HepG2 (cell line): ENCODE data around the gene MTMR10. TPM values are rescaled to one million over a fixed set of nuclear protein-coding genes. Genes with fewer than 3 reads are reported as not detected.

Experiments used
- ARNT2 ChIP-seq: sonication (generic); formaldehyde crosslinking; IDR thresholded peaks from 2 replicates; pipeline ENCODE4 v1.8.0; 2022; ENCODE audit warnings: mild to moderate bottlenecking, low read depth, missing genetic modification reagents, moderate library complexity
- EP300 ChIP-seq, 3 experiments: sonication (generic) in 1 of 3; formaldehyde crosslinking in 1 of 3; IDR thresholded peaks; 2 replicates each; pipeline versions ENCODE4 v1.5.1 to v1.6.1; 2011 to 2020; ENCODE audit warnings: low read depth in 2 of 3, low read length in 2 of 3, borderline replicate concordance in 1 of 3, improper control_type of control experiment in 1 of 3, mild to moderate bottlenecking in 1 of 3, missing genetic modification reagents in 1 of 3, moderate library complexity in 1 of 3
- KLF9 ChIP-seq: IDR thresholded peaks from 2 replicates; pipeline ENCODE4 v1.6.1; 2016; ENCODE audit warnings: low read depth
- RARA ChIP-seq: IDR thresholded peaks from 2 replicates; pipeline ENCODE4 v1.6.1; 2016; ENCODE audit warnings: missing genetic modification reagents, missing compliant biosample characterization
- RFXANK ChIP-seq: IDR thresholded peaks from 2 replicates; pipeline ENCODE4 v1.6.1; 2016
- ZBTB46 ChIP-seq: sonication (generic); formaldehyde crosslinking; IDR thresholded peaks from 2 replicates; pipeline ENCODE4 v1.4.0; 2020; ENCODE audit warnings: mild to moderate bottlenecking, missing genetic modification reagents, borderline replicate concordance
- ZC3H4 ChIP-seq: sonication (generic); formaldehyde crosslinking; IDR thresholded peaks from 2 replicates; pipeline ENCODE4 v1.4.0; 2020; ENCODE audit warnings: missing genetic modification reagents, borderline replicate concordance
- ZNF282 ChIP-seq: fragments of 450-650 bp; IDR thresholded peaks from 2 replicates; pipeline ENCODE4 v1.6.1; 2018; ENCODE audit not compliant: partially characterized antibody
- ZNF430 ChIP-seq: sonication (generic); formaldehyde crosslinking; IDR thresholded peaks from 2 replicates; pipeline ENCODE4 v1.9.0; 2021; ENCODE audit warnings: mild to moderate bottlenecking, missing genetic modification reagents
- ZNF530 ChIP-seq: sonication (generic); formaldehyde crosslinking; IDR thresholded peaks from 2 replicates; pipeline ENCODE4 v1.5.0; 2020; ENCODE audit warnings: low read depth, mild to moderate bottlenecking, missing genetic modification reagents
- ZNF646 ChIP-seq: sonication (generic); formaldehyde crosslinking; IDR thresholded peaks from 2 replicates; pipeline ENCODE4 v1.9.0; 2021; ENCODE audit warnings: mild to moderate bottlenecking, missing genetic modification reagents
- polyA plus RNA-seq, 8 experiments: library from polyadenylated mRNA; depleted of rRNA in 3 of 8; stranded (reverse) in 7 of 8; unstranded in 1 of 8; fragments of >200 nt; fragmentation: Illumina TruSeq in 4 of 8; extraction: Trizol in 4 of 8; gene quantifications; 2 replicates each; pipeline versions ENCODE4 v1.2.1 to v1.2.3, GENCODE V29; 2011 to 2016; ENCODE audit warnings: low read depth in 4 of 8, missing spikeins in 1 of 8, mixed read lengths in 1 of 8; ENCODE audit not compliant: insufficient read depth in 1 of 8
- total RNA-seq, 5 experiments: library from RNA; depleted of rRNA; stranded (reverse); fragments of >200 nt; fragmentation: Illumina TruSeq; extraction: Trizol; gene quantifications; 2 replicates each; pipeline ENCODE4 v1.2.3, GENCODE V29; 2016; ENCODE audit warnings: low read depth in 1 of 5
- TF ChIP-seq, protein P1 (sequence below): sonication (generic); formaldehyde crosslinking; IDR thresholded peaks from 2 replicates; pipeline ENCODE4 v1.5.0; 2020; ENCODE audit warnings: mild to moderate bottlenecking, missing genetic modification reagents, moderate library complexity
- TF ChIP-seq, protein P2 (sequence below): sonication (generic); formaldehyde crosslinking; IDR thresholded peaks from 2 replicates; pipeline ENCODE4 v1.8.1; 2023; ENCODE audit warnings: missing genetic modification reagents, inconsistent platforms, borderline replicate concordance
- TF ChIP-seq, protein P3 (sequence below): sonication (generic); formaldehyde crosslinking; IDR thresholded peaks from 2 replicates; pipeline ENCODE4 v1.8.1; 2023; ENCODE audit warnings: mild to moderate bottlenecking, moderate library complexity, missing genetic modification reagents
- TF ChIP-seq, protein P4 (sequence below): sonication (generic); formaldehyde crosslinking; IDR thresholded peaks from 2 replicates; pipeline ENCODE4 v1.4.0; 2020; ENCODE audit warnings: mild to moderate bottlenecking, missing genetic modification reagents

MTMR10 gene
- total and polyA plus RNA-seq, 2 of the 13 experiments (the other 11 are each of a cell fraction or from before 2014, with no cell fraction given): 10.2 to 17.4 TPM

DNA sequence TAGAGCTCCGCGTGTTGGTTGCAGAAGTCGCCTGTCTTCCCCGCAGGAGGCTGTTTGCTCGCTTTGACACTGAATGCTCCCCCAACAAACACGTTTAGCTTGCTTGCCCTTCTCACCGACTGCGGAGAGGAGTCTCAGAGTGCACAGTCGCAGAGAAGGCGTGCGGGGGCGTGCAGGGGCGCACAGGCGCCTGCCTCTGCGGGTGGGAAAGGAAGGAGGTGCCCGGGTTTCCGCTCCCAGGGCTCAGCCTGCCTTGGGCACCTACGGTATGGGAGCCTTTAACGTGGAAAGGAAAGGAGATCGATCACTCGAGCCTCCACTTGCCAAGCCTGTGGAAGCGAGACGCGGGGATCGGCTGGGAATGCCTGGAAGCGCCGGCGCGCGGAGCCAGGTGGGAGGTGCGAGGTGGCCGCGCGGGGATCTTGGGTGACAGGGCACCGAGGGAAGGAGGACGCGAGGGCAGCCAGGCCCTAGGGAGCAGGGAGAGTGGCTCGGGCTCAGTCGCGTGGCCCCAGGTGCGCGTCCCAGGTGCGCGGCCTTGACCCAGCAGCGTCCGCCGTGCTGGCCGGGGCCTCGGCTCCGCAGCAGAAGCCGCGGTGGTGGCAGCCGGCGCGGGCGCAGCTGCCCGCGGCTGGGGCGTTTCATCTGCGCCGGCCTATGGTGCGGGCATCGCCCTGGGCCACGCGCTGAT, 87.8 kb downstream of the MTMR10 start, which contains the start of gene FAN1 (continued):
- TF ChIP-seq ZNF646 (CRISPR knock-in tag) (no peak), RARA (CRISPR knock-in tag) (peak; percentile 62), RFXANK (CRISPR knock-in tag) (peak; percentile 30; the same call in 1 of the 2 replicates), EP300 (IDR thresholded peaks at IDR 0.05; ENCODE audit: low read depth in 2 of 2, low read length in 2 of 2) (no peak), EP300 (CRISPR knock-in tag; IDR thresholded peaks at IDR 0.05; ENCODE audit: borderline replicate concordance) (peak; percentile 31; the same call in 1 of the 2 replicates), ARNT2 (CRISPR knock-in tag) (peak; percentile 94), KLF9 (CRISPR knock-in tag) (peak; percentile 56; the same call in 1 of the 2 replicates), ZNF282 (no peak), ZBTB46 (CRISPR knock-in tag) (no peak), ZC3H4 (CRISPR knock-in tag) (no peak), ZNF430 (CRISPR knock-in tag) (peak; percentile 82), ZNF530 (no peak)
- TF ChIP-seq, protein P1, sequence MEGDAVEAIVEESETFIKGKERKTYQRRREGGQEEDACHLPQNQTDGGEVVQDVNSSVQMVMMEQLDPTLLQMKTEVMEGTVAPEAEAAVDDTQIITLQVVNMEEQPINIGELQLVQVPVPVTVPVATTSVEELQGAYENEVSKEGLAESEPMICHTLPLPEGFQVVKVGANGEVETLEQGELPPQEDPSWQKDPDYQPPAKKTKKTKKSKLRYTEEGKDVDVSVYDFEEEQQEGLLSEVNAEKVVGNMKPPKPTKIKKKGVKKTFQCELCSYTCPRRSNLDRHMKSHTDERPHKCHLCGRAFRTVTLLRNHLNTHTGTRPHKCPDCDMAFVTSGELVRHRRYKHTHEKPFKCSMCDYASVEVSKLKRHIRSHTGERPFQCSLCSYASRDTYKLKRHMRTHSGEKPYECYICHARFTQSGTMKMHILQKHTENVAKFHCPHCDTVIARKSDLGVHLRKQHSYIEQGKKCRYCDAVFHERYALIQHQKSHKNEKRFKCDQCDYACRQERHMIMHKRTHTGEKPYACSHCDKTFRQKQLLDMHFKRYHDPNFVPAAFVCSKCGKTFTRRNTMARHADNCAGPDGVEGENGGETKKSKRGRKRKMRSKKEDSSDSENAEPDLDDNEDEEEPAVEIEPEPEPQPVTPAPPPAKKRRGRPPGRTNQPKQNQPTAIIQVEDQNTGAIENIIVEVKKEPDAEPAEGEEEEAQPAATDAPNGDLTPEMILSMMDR: peak; percentile 47
- TF ChIP-seq, protein P2, sequence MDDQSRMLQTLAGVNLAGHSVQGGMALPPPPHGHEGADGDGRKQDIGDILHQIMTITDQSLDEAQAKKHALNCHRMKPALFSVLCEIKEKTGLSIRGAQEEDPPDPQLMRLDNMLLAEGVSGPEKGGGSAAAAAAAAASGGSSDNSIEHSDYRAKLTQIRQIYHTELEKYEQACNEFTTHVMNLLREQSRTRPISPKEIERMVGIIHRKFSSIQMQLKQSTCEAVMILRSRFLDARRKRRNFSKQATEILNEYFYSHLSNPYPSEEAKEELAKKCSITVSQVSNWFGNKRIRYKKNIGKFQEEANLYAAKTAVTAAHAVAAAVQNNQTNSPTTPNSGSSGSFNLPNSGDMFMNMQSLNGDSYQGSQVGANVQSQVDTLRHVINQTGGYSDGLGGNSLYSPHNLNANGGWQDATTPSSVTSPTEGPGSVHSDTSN (CRISPR knock-in tag): no peak
- TF ChIP-seq, protein P3, sequence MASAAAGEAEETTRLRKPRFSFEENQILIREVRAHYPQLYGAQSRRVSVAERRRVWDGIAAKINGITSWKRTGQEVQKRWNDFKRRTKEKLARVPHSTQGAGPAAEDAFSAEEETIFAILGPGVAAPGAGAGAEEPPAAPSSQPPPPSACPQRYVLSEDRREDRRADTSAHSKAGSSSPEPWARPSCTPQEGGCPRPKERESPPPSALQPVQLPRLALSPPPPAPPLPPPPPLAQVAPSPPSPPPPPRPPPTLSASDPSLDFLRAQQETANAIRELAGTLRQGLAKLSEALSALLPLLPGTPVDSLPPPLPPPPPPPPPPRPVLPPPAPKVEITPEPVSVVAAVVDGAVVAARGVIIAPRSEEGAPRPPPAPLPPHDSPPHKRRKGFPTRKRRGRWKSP: peak; percentile 94
- TF ChIP-seq, protein P4, sequence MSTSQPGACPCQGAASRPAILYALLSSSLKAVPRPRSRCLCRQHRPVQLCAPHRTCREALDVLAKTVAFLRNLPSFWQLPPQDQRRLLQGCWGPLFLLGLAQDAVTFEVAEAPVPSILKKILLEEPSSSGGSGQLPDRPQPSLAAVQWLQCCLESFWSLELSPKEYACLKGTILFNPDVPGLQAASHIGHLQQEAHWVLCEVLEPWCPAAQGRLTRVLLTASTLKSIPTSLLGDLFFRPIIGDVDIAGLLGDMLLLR (CRISPR knock-in tag): peak; percentile 93
